OCI-LY7 (cell line): ENCODE data around the gene XYLT1.
"Not testable (repeated sequence)": the region's sequence is repeated elsewhere in the genome, so short reads cannot be mapped to it uniquely, and the experiment has no call there.

ENCODE experiments used
- EZH2phosphoT487 ChIP-seq: fragments of 200-600 bp; sonication (generic); IDR thresholded peaks from 2 replicates; pipeline ENCODE4 v1.6.1; 2018; ENCODE audit warnings: low read depth, borderline replicate concordance, mild to moderate bottlenecking, mixed run types, antibody characterized with exemption, low read length, moderate library complexity, mixed read lengths
- TF ChIP-seq, protein P1 (sequence below): fragments of 200-600 bp; sonication (generic); conservative IDR thresholded peaks from 2 replicates; pipeline ENCODE4 v1.5.1; 2014; ENCODE audit warnings: mild to moderate bottlenecking, antibody characterized with exemption, low read length, moderate library complexity, mixed read lengths

DNA sequence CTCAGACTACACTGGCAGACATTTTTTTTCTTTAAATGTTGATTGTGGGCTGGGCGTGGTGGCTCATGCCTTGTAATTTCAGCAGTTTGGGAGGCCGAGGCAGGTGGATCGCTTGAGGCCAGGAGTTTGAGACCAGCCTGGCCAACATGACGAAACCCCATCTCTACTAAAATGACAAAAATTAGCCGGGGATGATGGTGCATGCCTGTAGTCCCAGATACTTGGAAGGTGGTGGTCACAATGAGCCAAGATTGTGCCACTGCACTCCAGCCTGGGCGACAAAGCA, 6.4 kb upstream of the XYLT1 start:
- TF ChIP-seq, protein P1, sequence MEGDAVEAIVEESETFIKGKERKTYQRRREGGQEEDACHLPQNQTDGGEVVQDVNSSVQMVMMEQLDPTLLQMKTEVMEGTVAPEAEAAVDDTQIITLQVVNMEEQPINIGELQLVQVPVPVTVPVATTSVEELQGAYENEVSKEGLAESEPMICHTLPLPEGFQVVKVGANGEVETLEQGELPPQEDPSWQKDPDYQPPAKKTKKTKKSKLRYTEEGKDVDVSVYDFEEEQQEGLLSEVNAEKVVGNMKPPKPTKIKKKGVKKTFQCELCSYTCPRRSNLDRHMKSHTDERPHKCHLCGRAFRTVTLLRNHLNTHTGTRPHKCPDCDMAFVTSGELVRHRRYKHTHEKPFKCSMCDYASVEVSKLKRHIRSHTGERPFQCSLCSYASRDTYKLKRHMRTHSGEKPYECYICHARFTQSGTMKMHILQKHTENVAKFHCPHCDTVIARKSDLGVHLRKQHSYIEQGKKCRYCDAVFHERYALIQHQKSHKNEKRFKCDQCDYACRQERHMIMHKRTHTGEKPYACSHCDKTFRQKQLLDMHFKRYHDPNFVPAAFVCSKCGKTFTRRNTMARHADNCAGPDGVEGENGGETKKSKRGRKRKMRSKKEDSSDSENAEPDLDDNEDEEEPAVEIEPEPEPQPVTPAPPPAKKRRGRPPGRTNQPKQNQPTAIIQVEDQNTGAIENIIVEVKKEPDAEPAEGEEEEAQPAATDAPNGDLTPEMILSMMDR = not testable (repeated sequence)
- not testable (repeated sequence) for TF ChIP-seq EZH2phosphoT487
